GM18507 (cell line): Measurements from ENCODE around the gene TTLL10.

Source experiments
- DNase-seq: peaks from one replicate; pipeline ENCODE4 v3.0.0; 2011; ENCODE audit warnings: low read depth; ENCODE audit not compliant: insufficient read length; ENCODE audit errors: extremely low spot score
- FAIRE-seq: peaks from 2 replicates; lab custom pipeline; 2011; peaks lifted over from hg19 to GRCh38; lab: Jason Lieb, UNC

TTLL10 gene

DNA sequence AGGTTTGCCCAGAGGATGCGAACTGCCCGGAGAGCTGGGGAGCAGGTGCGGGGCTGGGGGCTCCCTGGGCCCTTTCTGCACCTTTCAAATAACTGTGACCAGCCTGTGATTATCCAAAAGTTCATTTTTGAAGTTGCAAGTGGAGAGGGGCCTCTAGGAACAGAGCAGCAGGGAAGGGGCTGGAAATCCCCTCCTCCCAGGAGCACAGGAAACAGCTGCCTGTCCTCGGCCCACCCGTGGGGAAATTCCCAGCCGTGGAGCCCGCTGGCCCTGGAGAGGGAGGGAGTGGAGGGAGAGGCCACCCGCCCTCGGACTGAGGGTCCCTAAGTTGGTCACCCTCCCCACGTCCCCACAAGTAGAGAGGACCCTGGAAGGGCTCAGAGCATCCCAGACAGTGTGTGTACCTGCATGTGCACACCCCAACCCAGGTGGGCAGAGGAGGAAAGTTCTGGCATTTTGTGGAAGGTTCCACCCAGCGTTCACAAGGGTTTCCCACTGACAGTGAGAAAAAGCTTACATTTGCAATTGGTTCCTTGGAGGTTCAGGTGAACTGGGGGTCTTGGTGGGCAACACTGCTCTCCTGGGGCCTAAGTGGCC lies 41.5 kb downstream of the TTLL10 start:
- DNase-seq (no peak), FAIRE-seq (no peak)

DNA sequence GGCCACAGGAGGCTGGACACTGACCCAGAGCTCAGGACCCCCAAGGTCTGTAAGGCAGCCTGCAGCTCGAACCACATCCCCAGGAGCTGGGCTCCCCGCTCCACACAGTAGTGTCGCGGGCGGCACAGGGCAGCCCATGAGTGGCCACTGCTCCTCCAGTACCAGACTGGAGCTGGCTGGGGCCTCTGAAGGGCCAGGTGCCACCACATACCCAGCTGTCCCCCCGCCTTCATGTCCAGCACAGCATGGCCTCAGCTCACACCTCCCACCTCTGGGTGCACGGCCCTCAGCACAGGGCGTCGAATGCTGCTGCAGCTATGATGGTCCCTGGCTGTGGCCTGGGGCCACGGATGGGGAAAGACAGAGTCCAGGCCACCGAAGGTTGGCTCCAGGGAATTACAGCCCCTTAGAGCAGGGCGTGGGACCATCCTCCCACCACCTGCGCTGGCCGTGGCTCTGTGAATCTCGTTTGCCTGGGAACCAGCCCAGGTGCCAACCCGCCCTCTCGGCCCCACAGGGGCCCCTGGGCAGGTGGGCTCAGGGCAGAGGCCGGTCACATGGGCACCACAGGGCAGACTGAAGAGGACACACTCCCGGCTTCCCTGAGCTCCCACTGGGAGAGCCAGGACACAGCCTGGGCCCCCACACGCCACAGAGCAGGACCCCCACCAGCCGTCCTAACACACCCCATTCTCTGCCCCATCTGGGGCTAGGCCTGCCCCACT lies 42.4 kb downstream of the TTLL10 start:
- FAIRE-seq (no peak), DNase-seq (no peak)

DNA sequence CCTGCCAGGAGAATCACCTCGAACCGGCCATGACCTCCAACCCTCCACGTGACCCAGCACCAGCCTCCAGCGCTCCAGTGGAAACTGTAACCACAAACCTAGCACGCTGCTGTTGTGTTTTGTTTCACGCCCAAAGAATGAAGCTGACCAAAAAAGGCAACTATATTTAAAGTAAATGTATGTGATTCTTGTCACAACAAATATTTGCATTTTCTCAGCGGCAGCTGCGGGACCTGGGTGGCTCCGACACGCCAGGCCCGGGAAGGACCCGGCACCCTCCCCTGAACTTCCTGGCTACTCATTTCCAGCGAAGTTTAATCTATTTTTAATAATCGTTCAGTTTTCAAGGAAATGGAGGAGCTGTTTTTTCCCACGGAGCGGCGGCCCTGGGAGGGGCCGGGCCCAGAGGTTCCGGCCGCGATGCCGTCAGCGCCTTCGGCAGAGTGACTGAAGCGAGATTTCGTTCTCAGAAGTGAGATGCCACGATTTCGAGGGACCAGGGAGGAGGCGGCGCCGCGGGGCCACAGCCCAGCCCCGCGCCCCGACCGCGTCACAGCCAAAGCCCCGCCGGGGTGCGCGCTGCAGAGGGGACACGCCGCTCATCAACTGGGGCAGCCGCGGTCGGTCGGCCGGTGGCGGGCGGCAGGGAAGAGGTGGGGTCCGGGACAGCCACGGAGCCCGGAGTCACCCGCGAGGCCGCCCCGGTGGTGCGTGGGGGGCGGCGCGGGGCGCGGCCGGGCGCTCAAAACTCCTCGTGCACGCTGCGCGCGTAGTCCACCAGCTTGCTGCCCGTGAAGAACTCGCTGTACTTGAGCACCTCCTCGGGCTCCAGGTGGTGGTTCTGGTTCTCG lies 43.3 kb downstream of the TTLL10 start:
- no peak for FAIRE-seq
- no peak for DNase-seq

DNA sequence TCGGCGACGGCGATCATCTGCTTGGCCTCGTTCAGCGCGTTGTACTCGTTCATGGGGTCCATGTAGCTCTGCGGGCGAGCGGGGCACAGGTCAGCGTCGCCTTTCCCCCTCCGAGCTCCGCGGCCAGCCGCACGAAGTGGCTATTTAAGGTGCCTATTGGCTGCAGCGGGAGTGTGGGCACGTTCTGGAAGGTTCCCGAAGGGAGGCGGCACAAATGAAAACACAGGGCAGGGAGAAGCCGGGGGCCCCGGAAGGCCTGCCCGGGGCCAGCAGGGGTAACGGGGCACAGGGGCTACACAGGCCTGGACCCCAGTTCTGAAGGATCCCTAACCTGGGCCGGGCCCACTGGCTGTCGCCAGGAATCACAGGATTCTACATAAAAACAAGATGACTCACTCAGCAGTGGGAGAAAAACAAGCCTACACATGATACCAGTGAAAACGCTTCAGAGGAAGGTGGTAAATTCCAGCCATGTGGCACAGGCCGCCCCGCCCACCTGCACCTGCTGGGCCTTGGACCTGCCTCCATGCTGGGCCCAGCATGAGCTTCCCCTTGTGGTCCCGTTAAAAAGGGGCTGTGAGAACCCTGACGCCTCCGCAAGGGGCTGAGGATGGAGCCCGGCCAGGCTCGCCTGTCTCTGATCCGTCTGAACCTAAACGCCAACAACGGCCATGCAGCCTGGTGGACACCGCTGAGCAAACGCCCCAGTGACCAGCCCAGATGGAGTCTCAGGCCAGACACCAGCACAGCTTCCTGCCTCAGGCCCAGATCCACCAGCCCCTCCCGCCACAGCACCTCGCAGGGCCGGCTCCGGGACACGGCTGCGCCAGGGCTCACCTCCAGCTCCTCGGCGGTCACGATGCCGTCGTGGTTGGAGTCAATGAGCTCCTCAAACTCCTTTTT lies 44.2 kb downstream of the TTLL10 start:
- no peak for FAIRE-seq
- DNase-seq = no peak

DNA sequence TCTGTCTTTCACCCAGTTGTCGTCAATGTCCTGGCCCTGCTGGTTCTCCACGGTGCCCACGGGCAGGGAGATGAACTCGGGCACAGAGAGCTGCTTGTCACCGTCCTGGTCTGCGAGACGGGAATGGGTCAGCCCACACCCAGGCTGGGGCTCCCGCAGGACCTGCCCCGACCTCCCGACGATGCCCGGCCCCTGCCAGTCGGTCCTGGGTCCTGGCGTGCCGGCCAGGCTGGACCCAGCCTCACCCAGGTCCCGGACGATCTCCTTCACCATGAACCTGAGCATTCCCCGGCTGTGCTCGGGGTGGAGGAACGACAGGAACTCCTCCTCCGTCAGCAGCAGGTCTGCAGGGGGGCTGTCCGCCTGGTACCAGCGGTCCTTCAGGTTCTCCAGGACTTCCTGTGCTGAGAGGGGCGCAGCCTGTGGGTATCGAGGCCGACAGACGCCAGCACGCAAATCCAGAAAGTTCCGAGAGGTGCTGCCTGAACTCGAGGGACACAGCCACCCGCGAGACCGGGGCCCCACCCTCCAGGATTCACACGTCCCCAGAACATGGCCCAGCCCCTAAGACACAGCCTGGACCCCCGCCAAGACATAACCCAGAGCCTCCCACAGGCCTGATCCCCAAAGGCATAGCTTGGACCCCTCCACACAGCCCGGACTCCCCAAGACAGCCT lies 45.0 kb downstream of the TTLL10 start:
- no peak for FAIRE-seq
- no peak for DNase-seq

DNA sequence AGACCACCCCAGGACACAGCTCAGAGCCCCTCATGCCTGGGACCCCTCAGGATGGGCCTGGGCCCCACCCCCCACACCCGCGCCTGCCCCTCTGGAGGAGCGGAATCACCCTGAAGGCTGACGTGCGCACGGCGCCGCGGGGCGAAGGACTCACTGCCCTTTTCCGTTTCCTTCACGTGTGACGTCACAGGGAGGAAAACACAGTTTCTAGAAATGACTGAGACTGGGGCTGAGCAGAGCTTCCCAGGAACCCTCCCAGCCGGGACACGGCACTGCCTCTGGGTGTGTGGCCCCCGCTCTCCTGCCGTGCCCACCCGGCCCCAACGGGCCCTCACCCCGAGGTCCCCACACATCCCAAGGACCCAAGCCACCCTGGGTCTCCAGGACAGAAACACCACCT lies 45.7 kb downstream of the TTLL10 start:
- FAIRE-seq (no peak), DNase-seq (no peak)

DNA sequence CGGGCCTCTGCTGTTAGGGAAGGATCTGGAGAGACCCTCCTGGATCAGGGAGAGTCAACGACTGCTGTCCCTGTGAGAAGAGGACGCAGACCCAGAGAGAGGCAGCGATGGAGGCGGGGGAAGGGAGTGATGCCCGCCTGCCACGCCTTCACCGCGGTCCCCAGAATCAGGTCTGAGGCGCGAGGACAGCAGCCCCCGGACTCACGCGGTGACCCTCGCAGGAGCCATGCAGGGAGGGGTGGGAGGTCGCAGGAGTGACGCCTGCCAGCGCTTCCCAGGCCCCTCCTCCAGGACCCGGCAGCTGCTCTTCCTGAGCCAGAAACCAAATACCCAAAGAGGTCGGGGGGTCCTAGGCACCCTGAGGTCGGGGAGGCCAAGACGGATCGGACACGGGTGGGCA lies 46.5 kb downstream of the TTLL10 start:
- no peak for DNase-seq

DNA sequence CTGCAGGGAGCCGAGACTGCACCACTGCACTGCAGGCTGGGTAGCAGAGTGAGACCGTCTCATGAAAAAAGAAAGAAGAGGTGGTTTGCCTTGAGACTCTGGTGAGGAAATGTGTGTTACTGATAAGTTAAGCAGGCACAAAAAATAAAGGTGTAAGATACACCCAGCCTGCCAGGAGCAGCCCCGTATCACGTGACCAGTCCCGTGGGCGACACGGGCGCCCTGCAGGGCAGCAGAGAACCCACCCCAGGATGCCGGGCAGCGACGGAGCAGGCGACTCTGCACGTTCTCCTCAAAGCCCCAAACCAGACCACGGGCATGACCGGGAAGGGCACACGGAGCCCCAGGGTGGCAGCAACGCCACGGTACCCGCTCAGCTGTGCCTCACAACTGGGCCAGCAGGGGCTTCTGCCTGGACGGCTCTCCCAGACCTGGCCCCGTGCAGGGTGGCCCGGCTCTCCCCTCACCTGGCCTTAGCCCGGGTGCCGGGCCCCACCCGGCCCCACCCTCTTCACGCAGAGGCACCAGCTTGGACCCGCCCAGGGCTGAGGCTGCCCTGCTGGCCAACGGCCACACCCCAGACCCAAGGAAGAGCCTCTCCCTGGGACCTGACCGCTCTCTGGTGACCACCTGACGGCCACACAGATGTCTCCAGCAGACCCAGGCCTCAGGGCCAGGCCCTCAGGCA lies 48.4 kb downstream of the TTLL10 start:
- FAIRE-seq (no peak), DNase-seq (no peak)

More for the DNA sequence above, 46.5 kb downstream of the TTLL10 start:
- no peak for FAIRE-seq

DNA sequence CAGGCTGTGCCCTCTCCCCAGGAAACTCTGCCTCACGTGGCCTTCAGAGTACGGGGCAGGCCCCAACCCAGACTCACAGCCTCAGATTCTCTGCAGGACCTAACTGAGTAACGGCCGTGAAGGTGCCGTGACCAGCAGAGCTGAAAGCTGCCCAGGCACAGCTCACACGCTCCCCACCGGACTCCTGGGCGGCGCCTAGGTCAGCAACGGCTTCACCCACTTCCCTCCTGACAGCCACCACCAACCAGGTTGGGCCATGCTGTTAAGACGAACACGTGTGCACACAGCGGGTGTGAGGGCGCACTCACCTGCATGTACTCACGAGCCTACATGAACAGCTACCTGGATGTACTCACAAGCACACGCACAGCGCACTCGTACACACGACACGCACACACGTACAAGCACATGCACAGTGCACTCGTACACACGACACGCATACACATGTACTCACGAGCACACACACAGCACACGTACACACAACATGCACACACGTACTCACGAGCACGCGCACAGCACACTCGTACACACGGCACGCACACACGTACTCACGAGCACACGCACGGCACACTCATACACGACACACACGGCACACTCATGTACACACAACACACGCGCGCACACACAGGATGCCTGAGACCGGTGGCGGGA lies 49.0 kb downstream of the TTLL10 start:
- FAIRE-seq (no peak), DNase-seq (no peak)

DNA sequence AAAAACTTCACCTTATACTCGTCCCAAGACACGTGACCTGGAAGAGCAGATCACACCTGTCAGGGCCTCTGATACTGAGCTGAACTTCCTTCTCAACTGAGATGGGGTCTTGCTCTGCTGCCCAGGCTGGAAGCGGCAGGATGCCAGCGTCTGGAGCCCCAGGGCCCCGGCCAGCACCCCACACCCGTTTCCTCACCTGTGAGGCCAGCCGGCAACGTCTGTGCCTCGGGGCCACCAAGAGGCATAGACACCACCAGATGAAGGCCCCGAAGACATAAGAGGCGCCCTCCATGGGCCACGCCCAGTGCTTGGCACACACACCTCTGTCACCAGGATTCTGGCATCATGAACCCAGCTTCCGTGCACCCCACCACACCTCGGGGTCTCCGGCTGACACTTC lies 49.6 kb downstream of the TTLL10 start:
- FAIRE-seq (no peak), DNase-seq (no peak)

DNA sequence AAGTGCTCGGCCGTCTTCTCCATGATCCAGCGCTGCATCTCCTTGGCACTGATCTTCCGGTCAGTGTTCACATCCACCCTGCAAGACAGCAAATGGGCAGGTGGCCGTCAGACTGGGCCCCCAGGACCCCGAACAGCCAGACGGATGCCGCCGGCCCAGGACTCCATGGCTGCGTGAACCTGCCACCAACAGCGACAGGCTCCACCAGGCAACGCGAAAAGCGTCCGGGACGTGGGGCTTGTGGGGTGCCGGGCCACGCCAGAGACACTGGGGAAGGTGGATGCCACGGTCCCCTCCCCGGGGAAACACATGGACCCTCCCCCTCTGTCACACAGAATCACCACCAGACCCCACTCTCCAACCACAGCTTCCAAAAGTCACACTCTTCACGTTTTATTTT lies 50.2 kb downstream of the TTLL10 start:
- no peak for DNase-seq
- no peak for FAIRE-seq

DNA sequence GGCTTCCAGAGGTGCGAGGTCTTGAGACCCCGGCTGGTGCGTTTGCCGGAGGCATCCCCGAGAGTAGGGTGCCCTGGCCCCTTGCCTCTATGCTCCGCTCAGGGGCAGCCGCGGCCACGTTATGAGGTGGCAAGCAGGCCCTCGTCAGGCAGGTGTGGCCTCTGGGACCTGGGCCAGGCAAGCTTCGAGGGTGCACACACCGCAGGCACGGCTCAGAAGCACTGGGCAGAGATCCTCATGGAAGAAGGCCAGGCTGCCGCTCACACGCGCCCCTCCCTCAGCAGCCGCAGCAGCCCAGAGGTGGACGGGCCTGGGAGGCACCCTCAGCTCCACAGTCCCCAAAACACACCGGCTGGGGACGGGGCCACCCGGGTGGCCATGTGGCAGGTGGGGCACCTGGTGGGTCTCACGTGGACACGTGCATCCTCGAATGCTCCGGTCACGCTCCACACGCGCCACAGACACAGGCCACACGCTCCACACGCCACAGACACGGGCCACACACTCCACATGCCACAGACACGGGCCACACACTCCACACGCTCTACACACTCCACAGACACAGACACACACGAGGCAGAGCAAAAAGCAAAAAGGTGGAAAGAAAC lies 51.7 kb downstream of the TTLL10 start:
- FAIRE-seq = no peak

DNA sequence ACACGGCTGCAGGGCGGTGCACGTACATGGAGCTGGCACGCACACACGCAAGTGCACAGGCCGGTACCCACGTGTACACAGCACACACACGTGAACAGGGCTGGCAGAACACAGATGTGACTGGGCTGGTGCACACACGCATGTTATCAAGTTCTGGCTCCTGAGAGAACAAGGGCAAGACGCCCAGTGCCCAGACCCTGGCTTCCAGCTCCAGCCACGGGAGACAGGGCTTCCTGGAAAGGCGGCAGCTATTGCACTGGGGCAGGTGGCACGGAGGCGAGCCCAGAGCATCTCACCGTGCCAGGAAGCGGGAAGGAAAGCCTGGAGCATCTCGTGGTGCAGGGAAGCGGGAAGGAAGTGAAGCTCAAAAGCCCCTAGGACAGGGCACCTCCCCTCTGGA lies 52.2 kb downstream of the TTLL10 start:
- FAIRE-seq (no peak), DNase-seq (no peak)

More for the DNA sequence above, 51.7 kb downstream of the TTLL10 start:
- no peak for DNase-seq

DNA sequence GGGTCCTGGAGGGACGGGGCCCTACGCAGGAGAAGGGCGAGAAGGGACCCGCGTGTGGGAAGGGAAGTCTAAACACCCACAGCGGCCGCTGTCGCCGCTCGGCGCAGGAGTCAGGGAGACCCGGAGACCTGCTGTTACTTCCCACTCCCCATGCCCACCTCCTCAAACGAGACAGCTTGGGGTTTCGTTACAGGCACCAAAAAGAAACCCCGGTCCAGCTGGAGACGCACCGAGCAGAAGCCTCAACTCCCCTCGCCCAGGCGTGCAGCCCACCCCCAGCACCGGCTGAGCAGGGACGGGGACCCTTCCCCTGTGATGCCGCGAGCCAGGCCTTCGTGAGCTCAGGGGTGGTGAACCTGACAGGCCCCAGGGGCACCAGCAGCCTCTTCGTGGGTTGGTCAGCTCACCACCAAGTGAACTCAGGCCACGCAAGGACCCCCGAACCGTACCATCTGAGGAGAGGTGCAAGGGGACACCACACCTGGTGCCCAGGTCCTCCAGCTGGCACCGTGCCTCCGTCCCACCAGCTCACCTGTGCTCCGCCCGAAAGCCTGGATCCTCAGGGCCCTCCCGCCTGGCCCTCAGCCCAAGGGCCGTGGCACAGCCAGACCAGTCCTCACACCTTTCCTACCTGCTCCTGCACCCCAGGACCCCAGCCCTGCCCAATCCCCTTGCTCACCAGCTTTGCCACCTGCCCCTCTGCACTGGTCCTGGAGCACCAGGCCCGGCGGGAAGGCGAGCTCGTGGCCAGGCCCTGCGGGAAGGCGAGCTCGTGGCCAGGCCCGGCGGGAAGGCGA lies 53.1 kb downstream of the TTLL10 start:
- DNase-seq = no peak
- no peak for FAIRE-seq

DNA sequence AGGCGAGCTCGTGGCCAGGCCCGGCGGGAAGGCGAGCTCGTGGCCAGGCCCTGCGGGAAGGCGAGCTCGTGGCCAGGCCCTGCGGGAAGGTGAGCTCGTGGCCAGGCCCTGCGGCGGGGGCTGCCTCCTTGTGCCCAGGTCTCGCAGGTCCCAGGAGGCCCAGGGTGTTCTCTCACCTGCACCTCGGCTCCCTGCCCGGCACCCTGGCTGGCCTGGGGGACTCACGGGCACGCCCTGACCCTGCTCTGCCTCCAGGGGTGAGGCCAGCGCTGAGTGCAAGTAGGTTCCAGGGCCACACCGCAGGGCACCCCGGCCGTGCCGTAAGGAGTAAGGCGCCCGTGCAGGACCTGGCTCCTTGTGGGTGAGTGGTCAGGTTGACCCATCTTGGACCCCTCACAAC lies 53.7 kb downstream of the TTLL10 start:
- no peak for DNase-seq
- FAIRE-seq = no peak

DNA sequence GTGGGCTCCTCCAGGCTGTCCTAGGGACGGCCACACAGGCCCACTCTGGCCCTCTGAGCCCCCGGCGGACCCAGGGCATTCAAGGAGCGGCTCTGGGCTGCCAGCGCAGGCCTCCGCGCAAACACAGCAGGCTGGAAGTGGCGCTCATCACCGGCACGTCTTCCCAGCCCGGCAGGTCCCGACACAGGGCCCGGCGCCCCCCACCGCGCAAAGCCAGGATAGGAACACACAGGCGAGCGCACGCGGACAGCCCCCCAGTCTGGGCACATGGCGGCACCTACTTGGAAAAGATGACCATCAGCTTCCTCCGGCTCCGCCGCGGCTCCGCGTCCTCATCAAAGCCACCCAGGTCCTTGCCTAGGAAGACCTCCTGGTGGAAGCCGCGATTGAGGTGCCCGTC lies 54.5 kb downstream of the TTLL10 start:
- DNase-seq = no peak
- no peak for FAIRE-seq
